HepG2 (cell line): ENCODE measurements around the gene EPHA2. TPM values are rescaled to one million over a fixed set of nuclear protein-coding genes. Genes with fewer than 3 reads are reported as not detected.

Experiments used
- ADNP ChIP-seq: sonication (generic); formaldehyde crosslinking; IDR thresholded peaks from 2 replicates; pipeline ENCODE4 v1.4.0; 2020; ENCODE audit warnings: missing genetic modification reagents
- DNMT1 ChIP-seq: sonication (generic); formaldehyde crosslinking; IDR thresholded peaks from 2 replicates; pipeline ENCODE4 v1.5.1; 2020; ENCODE audit warnings: mild to moderate bottlenecking, missing genetic modification reagents
- ETV6 ChIP-seq: sonication (generic); formaldehyde crosslinking; conservative IDR thresholded peaks from 2 replicates; pipeline ENCODE4 v1.4.0; 2020; ENCODE audit warnings: missing genetic modification reagents
- FOXP1 ChIP-seq, 2 experiments: fragments of 450-650 bp in 1 of 2; IDR thresholded peaks; 2 replicates each; pipeline ENCODE4 v1.6.1; 2017 to 2018; ENCODE audit warnings: antibody characterized with exemption in 1 of 2
- HOXA7 ChIP-seq: sonication (generic); formaldehyde crosslinking; IDR thresholded peaks from 2 replicates; pipeline ENCODE4 v1.8.1; 2022; ENCODE audit warnings: mild to moderate bottlenecking, missing genetic modification reagents, moderate library complexity
- HOXD1 ChIP-seq: sonication (generic); formaldehyde crosslinking; IDR thresholded peaks from 2 replicates; pipeline ENCODE4 v1.5.0; 2020; ENCODE audit warnings: missing genetic modification reagents
- KDM5A ChIP-seq: fragments of 200-600 bp; sonication (generic); IDR thresholded peaks from 2 replicates; pipeline ENCODE4 v1.7.0; 2018; ENCODE audit warnings: antibody characterized with exemption, mild to moderate bottlenecking, low read length, borderline replicate concordance
- KLF16 ChIP-seq, 2 experiments: sonication (generic) in 1 of 2; formaldehyde crosslinking in 1 of 2; IDR thresholded peaks; 2 replicates each; pipeline versions ENCODE4 v1.6.1 to v1.8.0; 2016 to 2023; ENCODE audit warnings: missing genetic modification reagents in 2 of 2, missing compliant biosample characterization in 1 of 2
- MAF1 ChIP-seq: sonication (generic); formaldehyde crosslinking; IDR thresholded peaks from 2 replicates; pipeline ENCODE4 v1.5.0; 2020; ENCODE audit warnings: missing genetic modification reagents, borderline replicate concordance
- NCOA5 ChIP-seq: sonication (generic); formaldehyde crosslinking; IDR thresholded peaks from 2 replicates; pipeline ENCODE4 v1.4.0; 2020; ENCODE audit warnings: missing genetic modification reagents
- PHF5A ChIP-seq: IDR thresholded peaks from one replicate; pipeline ENCODE4 v1.6.1; 2018; ENCODE audit warnings: low read depth, missing genetic modification reagents; ENCODE audit not compliant: unreplicated experiment
- REPIN1 ChIP-seq: sonication (generic); formaldehyde crosslinking; IDR thresholded peaks from 2 replicates; pipeline ENCODE4 v1.8.0; 2022; ENCODE audit warnings: missing genetic modification reagents, low read depth, mild to moderate bottlenecking, borderline replicate concordance
- ZC3H13 ChIP-seq: sonication (generic); formaldehyde crosslinking; IDR thresholded peaks from 2 replicates; pipeline ENCODE4 v1.8.1; 2023; ENCODE audit warnings: mild to moderate bottlenecking, missing genetic modification reagents, moderate library complexity
- ZEB1 ChIP-seq: IDR thresholded peaks from 2 replicates; pipeline ENCODE4 v1.6.1; 2012; ENCODE audit warnings: mild to moderate bottlenecking, low read depth, inconsistent platforms; ENCODE audit not compliant: insufficient replicate concordance
- ZNF264 ChIP-seq: sonication (generic); formaldehyde crosslinking; IDR thresholded peaks from 2 replicates; pipeline ENCODE4 v1.4.0; 2020; ENCODE audit warnings: missing genetic modification reagents
- ZNF496 ChIP-seq: sonication (generic); formaldehyde crosslinking; IDR thresholded peaks from 2 replicates; pipeline ENCODE4 v1.8.1; 2023; ENCODE audit warnings: mild to moderate bottlenecking, moderate library complexity, missing genetic modification reagents; ENCODE audit not compliant: insufficient replicate concordance
- ZNF790 ChIP-seq: sonication (generic); formaldehyde crosslinking; IDR thresholded peaks from 2 replicates; pipeline ENCODE4 v1.8.0; 2022; ENCODE audit warnings: missing genetic modification reagents, mild to moderate bottlenecking, borderline replicate concordance
- ZNF841 ChIP-seq: sonication (generic); formaldehyde crosslinking; IDR thresholded peaks from 2 replicates; pipeline ENCODE4 v1.8.1; 2023; ENCODE audit warnings: missing genetic modification reagents, borderline replicate concordance
- polyA plus RNA-seq, 8 experiments: library from polyadenylated mRNA; depleted of rRNA in 3 of 8; stranded (reverse) in 7 of 8; unstranded in 1 of 8; fragments of >200 nt; fragmentation: Illumina TruSeq in 4 of 8; extraction: Trizol in 4 of 8; gene quantifications; 2 replicates each; pipeline versions ENCODE4 v1.2.1 to v1.2.3, GENCODE V29; 2011 to 2016; ENCODE audit warnings: low read depth in 4 of 8, missing spikeins in 1 of 8, mixed read lengths in 1 of 8; ENCODE audit not compliant: insufficient read depth in 1 of 8
- total RNA-seq, 5 experiments: library from RNA; depleted of rRNA; stranded (reverse); fragments of >200 nt; fragmentation: Illumina TruSeq; extraction: Trizol; gene quantifications; 2 replicates each; pipeline ENCODE4 v1.2.3, GENCODE V29; 2016; ENCODE audit warnings: low read depth in 1 of 5
- TF ChIP-seq, protein P1 (sequence below): sonication (generic); formaldehyde crosslinking; IDR thresholded peaks from 2 replicates; pipeline ENCODE4 v1.4.0; 2020; ENCODE audit warnings: missing genetic modification reagents, borderline replicate concordance
- TF ChIP-seq, protein P2 (sequence below), 2 experiments: sonication (generic) in 1 of 2; formaldehyde crosslinking in 1 of 2; IDR thresholded peaks; 2 replicates each; pipeline versions ENCODE4 v1.4.0 to v1.6.1; 2018 to 2020; ENCODE audit warnings: missing genetic modification reagents in 2 of 2, borderline replicate concordance in 1 of 2, low read depth in 1 of 2, mild to moderate bottlenecking in 1 of 2, missing biosample characterization in 1 of 2
- TF ChIP-seq, protein P3 (sequence below): sonication (generic); formaldehyde crosslinking; IDR thresholded peaks from 2 replicates; pipeline ENCODE4 v1.8.1; 2023; ENCODE audit warnings: mild to moderate bottlenecking, missing genetic modification reagents
- TF ChIP-seq, protein P4 (sequence below): sonication (generic); formaldehyde crosslinking; IDR thresholded peaks from 2 replicates; pipeline ENCODE4 v1.4.0; 2020; ENCODE audit warnings: missing genetic modification reagents

EPHA2 gene
- total and polyA plus RNA-seq, 2 of the 13 experiments (the other 11 are each of a cell fraction or from before 2014, with no cell fraction given): 33.6 to 53.6 TPM

DNA sequence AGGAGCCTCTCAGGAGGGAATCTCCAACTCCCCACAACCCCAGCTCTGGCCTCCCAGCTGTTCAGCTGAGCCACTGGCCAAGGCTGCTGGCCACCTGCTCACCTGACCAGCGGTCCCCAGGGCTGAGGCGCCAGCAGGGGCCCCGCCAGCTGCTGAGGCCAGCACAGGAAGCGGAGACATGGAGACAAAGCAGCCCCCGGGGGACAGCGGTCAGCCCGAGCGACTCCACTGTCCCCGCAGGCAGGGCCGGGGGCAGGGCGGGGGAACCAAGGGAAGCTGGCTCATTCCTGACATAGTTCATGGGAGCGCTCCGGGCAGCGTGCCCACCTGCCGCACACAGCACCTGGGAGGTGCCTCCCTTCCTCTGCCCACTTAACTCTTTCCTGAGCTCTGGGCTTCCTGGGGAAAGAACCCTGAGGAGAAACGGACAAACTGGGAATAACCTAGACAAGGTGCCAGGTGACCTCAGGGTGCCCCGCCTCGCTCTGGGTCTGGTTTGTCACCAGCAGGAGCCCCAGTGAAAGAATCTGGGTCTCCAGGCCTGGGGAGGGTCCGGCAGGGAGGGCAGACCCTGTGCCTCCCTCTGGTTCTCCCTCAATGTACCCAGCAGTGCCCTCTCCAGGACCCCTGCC lies 10.7 kb downstream of the EPHA2 start (continued):
- TF ChIP-seq ZEB1: peak; percentile 66
- no peak for TF ChIP-seq REPIN1 (CRISPR knock-in tag)
- TF ChIP-seq, protein P1, sequence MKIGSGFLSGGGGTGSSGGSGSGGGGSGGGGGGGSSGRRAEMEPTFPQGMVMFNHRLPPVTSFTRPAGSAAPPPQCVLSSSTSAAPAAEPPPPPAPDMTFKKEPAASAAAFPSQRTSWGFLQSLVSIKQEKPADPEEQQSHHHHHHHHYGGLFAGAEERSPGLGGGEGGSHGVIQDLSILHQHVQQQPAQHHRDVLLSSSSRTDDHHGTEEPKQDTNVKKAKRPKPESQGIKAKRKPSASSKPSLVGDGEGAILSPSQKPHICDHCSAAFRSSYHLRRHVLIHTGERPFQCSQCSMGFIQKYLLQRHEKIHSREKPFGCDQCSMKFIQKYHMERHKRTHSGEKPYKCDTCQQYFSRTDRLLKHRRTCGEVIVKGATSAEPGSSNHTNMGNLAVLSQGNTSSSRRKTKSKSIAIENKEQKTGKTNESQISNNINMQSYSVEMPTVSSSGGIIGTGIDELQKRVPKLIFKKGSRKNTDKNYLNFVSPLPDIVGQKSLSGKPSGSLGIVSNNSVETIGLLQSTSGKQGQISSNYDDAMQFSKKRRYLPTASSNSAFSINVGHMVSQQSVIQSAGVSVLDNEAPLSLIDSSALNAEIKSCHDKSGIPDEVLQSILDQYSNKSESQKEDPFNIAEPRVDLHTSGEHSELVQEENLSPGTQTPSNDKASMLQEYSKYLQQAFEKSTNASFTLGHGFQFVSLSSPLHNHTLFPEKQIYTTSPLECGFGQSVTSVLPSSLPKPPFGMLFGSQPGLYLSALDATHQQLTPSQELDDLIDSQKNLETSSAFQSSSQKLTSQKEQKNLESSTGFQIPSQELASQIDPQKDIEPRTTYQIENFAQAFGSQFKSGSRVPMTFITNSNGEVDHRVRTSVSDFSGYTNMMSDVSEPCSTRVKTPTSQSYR (CRISPR knock-in tag): peak; percentile 32; the same call in 1 of the 2 replicates
- TF ChIP-seq ADNP (CRISPR knock-in tag): no peak
- TF ChIP-seq MAF1 (CRISPR knock-in tag): no peak
- no peak for TF ChIP-seq ZNF264 (CRISPR knock-in tag)
- no peak for TF ChIP-seq ETV6
- no peak for TF ChIP-seq DNMT1 (CRISPR knock-in tag)
- 0 out of 2 replicates have a peak, but pooled peaks have one; percentile 26 for TF ChIP-seq KDM5A
- no peak for TF ChIP-seq HOXA7 (CRISPR knock-in tag)
- TF ChIP-seq, protein P2, sequence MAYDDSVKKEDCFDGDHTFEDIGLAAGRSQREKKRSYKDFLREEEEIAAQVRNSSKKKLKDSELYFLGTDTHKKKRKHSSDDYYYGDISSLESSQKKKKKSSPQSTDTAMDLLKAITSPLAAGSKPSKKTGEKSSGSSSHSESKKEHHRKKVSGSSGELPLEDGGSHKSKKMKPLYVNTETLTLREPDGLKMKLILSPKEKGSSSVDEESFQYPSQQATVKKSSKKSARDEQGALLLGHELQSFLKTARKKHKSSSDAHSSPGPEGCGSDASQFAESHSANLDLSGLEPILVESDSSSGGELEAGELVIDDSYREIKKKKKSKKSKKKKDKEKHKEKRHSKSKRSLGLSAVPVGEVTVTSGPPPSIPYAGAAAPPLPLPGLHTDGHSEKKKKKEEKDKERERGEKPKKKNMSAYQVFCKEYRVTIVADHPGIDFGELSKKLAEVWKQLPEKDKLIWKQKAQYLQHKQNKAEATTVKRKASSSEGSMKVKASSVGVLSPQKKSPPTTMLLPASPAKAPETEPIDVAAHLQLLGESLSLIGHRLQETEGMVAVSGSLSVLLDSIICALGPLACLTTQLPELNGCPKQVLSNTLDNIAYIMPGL (CRISPR knock-in tag; IDR thresholded peaks at IDR 0.05; ENCODE audit: borderline replicate concordance in 1 of 2, low read depth in 1 of 2): peak in 1 of 2 experiments; percentile 30; a peak in 1 of 4 replicates
- TF ChIP-seq KLF16 (CRISPR knock-in tag; IDR thresholded peaks at IDR 0.05): 0 out of 4 replicates have a peak, but pooled peaks of 1 of the 2 experiments have one; percentile 17
- no peak for TF ChIP-seq PHF5A (CRISPR knock-in tag)
- no peak for TF ChIP-seq HOXD1 (CRISPR knock-in tag)
- no peak for TF ChIP-seq NCOA5 (CRISPR knock-in tag)
- TF ChIP-seq ZNF841 (CRISPR knock-in tag): no peak
- TF ChIP-seq ZC3H13: peak; percentile 82
- TF ChIP-seq, protein P3, sequence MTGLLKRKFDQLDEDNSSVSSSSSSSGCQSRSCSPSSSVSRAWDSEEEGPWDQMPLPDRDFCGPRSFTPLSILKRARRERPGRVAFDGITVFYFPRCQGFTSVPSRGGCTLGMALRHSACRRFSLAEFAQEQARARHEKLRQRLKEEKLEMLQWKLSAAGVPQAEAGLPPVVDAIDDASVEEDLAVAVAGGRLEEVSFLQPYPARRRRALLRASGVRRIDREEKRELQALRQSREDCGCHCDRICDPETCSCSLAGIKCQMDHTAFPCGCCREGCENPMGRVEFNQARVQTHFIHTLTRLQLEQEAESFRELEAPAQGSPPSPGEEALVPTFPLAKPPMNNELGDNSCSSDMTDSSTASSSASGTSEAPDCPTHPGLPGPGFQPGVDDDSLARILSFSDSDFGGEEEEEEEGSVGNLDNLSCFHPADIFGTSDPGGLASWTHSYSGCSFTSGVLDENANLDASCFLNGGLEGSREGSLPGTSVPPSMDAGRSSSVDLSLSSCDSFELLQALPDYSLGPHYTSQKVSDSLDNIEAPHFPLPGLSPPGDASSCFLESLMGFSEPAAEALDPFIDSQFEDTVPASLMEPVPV (CRISPR knock-in tag): no peak
- TF ChIP-seq, protein P4, sequence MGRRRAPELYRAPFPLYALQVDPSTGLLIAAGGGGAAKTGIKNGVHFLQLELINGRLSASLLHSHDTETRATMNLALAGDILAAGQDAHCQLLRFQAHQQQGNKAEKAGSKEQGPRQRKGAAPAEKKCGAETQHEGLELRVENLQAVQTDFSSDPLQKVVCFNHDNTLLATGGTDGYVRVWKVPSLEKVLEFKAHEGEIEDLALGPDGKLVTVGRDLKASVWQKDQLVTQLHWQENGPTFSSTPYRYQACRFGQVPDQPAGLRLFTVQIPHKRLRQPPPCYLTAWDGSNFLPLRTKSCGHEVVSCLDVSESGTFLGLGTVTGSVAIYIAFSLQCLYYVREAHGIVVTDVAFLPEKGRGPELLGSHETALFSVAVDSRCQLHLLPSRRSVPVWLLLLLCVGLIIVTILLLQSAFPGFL: no peak
- no peak for TF ChIP-seq ZNF790 (CRISPR knock-in tag)
- no peak for TF ChIP-seq FOXP1 (IDR thresholded peaks at IDR 0.05)
- TF ChIP-seq FOXP1 (CRISPR knock-in tag; IDR thresholded peaks at IDR 0.05): peak; percentile 15; the same call in 1 of the 2 replicates
- no peak for TF ChIP-seq ZNF496
